Measurements from ENCODE around the gene KLF9.

Gene KLF9

GRCh38 chr9:70352802-70353201 is 61.7 kb downstream of the KLF9 start:
- TF ChIP-seq CTCF (IDR thresholded peaks at IDR 0.05; ENCODE audit: low read depth, low read length) (no peak), POLR2A (IDR thresholded peaks at IDR 0.05; ENCODE audit: extremely low read depth, insufficient read length) (no peak), MYC (IDR thresholded peaks at IDR 0.05; ENCODE audit: low read depth, low read length) (no peak), MAX (IDR thresholded peaks at IDR 0.05; ENCODE audit: low read depth, low read length) (no peak)
- DNase-seq (ENCODE audit: low read depth) = peak; percentile 4

GRCh38 chr9:70352356-70352755 is 62.1 kb downstream of the KLF9 start:
- TF ChIP-seq MYC (IDR thresholded peaks at IDR 0.05; ENCODE audit: low read depth, low read length) (no peak), POLR2A (IDR thresholded peaks at IDR 0.05; ENCODE audit: extremely low read depth, insufficient read length) (no peak), CTCF (IDR thresholded peaks at IDR 0.05; ENCODE audit: low read depth, low read length) (no peak), MAX (IDR thresholded peaks at IDR 0.05; ENCODE audit: low read depth, low read length) (no peak)
- no peak overlapping the region for H3K4me3 ChIP-seq (ENCODE audit: low read depth, low read length)
- DNase-seq (ENCODE audit: low read depth) = no peak

More at GRCh38 chr9:70352802-70353201, 61.7 kb downstream of the KLF9 start:
- no peak overlapping the region for H3K4me3 ChIP-seq (ENCODE audit: low read depth, low read length)

GRCh38 chr9:70347046-70347445 is 67.4 kb downstream of the KLF9 start:
- no peak for TF ChIP-seq MAX (IDR thresholded peaks at IDR 0.05; ENCODE audit: low read depth, low read length)
- no peak for TF ChIP-seq POLR2A (IDR thresholded peaks at IDR 0.05; ENCODE audit: extremely low read depth, insufficient read length)
- TF ChIP-seq CTCF (IDR thresholded peaks at IDR 0.05; ENCODE audit: low read depth, low read length) = no peak
- no peak for TF ChIP-seq MYC (IDR thresholded peaks at IDR 0.05; ENCODE audit: low read depth, low read length)

GRCh38 chr9:70340572-70340971 is 73.9 kb downstream of the KLF9 start:
- TF ChIP-seq MAX (IDR thresholded peaks at IDR 0.05; ENCODE audit: low read depth, low read length) = no peak
- no peak overlapping the region for H3K4me3 ChIP-seq (ENCODE audit: low read depth, low read length)
- DNase-seq (ENCODE audit: low read depth) = peak; percentile 13

More at GRCh38 chr9:70347046-70347445, 67.4 kb downstream of the KLF9 start:
- H3K4me3 ChIP-seq (ENCODE audit: low read depth, low read length) = no peak overlapping the region
- DNase-seq (ENCODE audit: low read depth) = no peak
